Sigmoid colon (tissue), 4 donors: ENCODE data around the gene DCC.

ENCODE experiments used
- CTCF ChIP-seq, 4 experiments: fragments of 450-650 bp in 3 of 4; fragments of 200-600 bp in 1 of 4; IDR thresholded peaks; one replicate each; pipeline ENCODE4 v1.5.1; 2016 to 2019; ENCODE audit warnings: antibody characterized with exemption in 4 of 4, mild to moderate bottlenecking in 3 of 4, moderate library complexity in 2 of 4
- EP300 ChIP-seq, 4 donors: sonication (generic); formaldehyde crosslinking; IDR thresholded peaks; one replicate each; pipeline ENCODE4 v1.6.1; 2017; ENCODE audit warnings: antibody characterized with exemption in 4 of 4
- POLR2AphosphoS5 ChIP-seq, 4 donors: sonication (generic); formaldehyde crosslinking; IDR thresholded peaks; one replicate each; pipeline ENCODE4 v1.6.1; 2017; ENCODE audit warnings: antibody characterized with exemption in 4 of 4

DNA sequence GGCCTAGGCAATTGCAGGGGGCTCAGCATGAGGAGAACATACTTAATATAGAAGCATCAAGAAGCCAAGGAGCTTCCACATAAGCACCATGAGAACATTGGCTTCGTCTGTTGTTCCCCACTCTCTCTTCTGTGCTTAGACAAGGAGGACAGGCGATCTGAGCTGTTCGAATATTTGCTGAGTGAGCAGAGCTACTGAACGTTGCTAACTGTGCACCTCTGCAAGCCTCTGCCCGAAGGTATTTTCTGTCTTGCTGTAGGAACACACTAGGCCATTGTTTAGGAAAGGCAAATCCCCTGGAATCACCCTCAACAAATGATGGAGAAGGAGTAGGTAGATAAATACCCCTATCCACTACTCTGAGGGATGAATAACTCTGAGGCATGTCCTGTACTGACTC, 813.8 kb downstream of the DCC start:
- TF ChIP-seq CTCF (IDR thresholded peaks at IDR 0.05): no peak
- no peak for TF ChIP-seq POLR2AphosphoS5 (IDR thresholded peaks at IDR 0.05)
- no peak for TF ChIP-seq EP300 (IDR thresholded peaks at IDR 0.05)
